Stimulated activated CD4-positive, alpha-beta T cell treated with anti-CD3 and anti-CD28 coated beads, Interleukin-15, amount 100 ng/mL, for 48 hours (primary cell): ENCODE results near the gene MDK.
A peak's percentile ranks its signal among the peaks of the same experiment; 100 is the strongest.
"Not testable (repeated sequence)": the region's sequence is repeated elsewhere in the genome, so short reads cannot be mapped to it uniquely, and the experiment has no call there.

Source experiments
- DNase-seq, 2 donors: peaks; one replicate each; pipeline ENCODE4 v3.0.0-alpha.2; 2020; ENCODE audit warnings: low read depth in 2 of 2

Gene MDK

DNA sequence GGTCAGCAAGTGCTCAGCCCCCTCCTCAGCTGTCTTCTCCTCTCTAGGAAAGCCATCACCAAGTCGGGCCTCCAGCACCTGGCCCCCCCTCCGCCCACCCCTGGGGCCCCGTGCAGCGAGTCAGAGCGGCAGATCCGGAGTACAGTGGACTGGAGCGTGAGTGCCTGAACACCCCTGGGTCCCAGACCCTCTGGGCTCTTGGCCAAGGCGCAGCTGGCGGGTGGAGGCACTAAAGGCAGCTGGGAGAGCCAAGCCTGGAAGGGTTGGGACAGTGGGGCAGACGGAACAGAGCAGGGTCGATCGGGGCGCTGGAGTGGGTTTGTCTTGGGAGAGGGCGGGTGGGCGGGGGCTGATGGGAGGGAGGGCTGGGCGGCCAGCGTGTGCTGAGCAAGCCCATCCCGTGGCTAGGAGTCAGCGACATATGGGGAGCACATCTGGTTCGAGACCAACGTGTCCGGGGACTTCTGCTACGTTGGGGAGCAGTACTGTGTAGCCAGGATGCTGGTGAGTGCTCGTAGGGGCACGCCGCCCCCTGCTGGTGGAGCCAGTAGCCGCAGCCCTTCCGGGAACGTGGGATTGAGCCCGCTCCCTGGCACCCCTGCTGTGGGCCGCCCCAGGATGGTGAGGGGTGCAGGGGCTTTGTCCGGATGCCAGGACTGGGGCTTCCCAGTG, 14.1 kb upstream of the MDK start:
- DNase-seq, result peak in 1 of 2 donors; percentile 67

DNA sequence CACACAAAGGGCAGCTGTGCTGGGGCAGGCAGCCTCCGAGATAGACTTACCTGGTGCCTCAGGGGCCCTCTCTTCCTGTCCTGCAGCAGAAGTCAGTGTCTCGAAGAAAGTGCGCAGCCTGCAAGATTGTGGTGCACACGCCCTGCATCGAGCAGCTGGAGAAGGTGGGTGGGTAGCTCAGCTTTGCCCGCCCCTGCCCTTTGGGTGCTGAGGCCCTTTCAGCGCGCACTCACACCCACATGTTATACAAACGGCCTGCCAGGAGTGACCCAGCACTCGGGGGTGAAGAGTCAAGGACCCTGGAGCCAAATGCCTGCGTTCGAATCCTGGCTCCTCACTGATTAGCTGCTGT, 13.6 kb upstream of the MDK start:
- no peak for DNase-seq

DNA sequence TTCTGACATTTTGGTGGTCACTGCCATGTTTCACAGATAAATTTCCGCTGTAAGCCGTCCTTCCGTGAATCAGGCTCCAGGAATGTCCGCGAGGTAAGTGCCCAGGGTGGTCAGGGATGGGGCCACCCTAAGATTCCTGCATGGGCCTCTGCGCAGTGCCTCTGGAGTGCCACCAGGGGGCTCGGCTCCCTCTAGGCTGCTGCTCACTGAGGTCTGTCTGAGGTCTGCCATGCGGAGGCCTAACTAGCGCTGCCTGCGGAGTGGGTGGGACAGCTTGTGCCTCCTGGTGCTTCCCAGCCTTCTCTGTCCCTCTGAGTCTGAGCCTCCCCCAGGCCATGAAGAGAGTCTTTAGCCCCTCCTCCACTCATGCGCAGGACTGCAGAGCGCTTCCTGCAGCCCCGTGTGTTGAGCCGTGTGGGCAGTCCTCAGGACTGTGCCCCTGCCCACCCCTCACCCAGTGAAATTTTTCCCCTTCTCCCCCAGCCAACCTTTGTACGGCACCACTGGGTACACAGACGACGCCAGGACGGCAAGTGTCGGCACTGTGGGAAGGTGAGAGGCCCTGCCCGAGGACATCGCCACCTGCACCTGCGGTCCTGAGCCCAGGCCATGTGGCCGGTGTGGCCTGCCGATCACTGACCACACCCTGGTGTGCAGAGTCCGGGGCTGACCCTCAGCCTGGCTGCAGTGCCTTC, 11.9 kb upstream of the MDK start:
- peak in 1 of 2 donors; percentile 54 for DNase-seq

DNA sequence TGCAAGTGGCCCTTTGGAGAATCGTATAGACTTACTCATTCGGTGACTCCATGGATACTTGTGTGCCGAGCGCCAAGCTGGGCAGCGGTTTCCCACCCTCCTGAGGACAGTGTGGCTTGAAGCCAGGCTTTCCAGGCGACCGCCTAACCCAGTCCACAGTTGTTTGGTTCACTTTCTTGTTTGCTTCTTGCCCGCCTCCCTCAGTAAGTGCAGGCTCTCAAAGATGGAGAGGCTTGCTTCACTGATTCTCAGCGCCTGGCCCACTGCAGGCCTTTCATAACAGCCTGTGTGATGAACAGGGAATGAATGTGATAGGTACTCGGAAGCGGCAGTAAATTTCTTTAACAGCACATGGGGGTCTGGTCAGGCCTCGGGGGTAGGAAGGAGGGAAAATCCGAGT, 11.2 kb upstream of the MDK start:
- DNase-seq, result no peak

DNA sequence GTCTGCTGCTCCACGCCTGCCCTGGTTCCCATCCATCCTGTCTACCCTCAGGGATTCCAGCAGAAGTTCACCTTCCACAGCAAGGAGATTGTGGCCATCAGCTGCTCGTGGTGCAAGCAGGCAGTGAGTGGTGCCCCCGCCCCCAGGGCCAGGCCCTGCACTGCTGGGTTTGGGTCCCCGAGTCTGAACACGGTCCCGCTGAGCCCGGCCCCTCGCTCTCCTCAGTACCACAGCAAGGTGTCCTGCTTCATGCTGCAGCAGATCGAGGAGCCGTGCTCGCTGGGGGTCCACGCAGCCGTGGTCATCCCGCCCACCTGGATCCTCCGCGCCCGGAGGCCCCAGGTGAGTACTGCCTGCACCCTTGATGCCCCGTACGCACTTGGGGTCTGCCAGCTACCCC, 10.2 kb upstream of the MDK start:
- not testable (repeated sequence) for DNase-seq

DNA sequence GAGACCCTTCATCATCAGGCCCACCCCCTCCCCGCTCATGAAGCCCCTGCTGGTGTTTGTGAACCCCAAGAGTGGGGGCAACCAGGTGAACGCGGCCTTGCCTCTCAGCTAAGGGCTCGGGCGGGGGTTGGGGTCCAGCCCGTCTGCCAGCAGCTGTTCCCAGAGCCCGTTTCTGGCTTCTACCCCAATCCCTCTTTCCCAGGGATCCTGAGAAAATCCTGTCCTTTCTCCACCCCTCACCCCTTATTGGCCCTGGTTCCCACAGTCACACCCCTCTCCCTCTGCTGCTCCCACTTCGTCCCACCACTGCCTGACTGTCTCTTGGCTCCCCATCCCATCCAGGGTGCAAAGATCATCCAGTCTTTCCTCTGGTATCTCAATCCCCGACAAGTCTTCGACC, 9.4 kb upstream of the MDK start:
- DNase-seq, result no peak

DNA sequence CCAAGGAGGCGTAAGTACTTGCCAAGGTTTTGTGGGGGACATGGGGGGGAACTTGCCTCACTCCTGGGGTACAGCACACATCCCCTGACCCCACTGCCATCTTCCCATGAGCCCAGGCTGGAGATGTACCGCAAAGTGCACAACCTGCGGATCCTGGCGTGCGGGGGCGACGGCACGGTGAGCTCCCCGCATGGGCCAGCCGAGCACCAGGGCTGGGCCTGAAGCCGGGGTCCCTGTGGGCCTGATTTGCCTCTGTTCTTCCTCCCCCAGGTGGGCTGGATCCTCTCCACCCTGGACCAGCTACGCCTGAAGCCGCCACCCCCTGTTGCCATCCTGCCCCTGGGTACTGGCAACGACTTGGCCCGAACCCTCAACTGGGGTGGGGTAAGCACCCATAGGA, 9.0 kb upstream of the MDK start:
- not testable (repeated sequence) for DNase-seq

DNA sequence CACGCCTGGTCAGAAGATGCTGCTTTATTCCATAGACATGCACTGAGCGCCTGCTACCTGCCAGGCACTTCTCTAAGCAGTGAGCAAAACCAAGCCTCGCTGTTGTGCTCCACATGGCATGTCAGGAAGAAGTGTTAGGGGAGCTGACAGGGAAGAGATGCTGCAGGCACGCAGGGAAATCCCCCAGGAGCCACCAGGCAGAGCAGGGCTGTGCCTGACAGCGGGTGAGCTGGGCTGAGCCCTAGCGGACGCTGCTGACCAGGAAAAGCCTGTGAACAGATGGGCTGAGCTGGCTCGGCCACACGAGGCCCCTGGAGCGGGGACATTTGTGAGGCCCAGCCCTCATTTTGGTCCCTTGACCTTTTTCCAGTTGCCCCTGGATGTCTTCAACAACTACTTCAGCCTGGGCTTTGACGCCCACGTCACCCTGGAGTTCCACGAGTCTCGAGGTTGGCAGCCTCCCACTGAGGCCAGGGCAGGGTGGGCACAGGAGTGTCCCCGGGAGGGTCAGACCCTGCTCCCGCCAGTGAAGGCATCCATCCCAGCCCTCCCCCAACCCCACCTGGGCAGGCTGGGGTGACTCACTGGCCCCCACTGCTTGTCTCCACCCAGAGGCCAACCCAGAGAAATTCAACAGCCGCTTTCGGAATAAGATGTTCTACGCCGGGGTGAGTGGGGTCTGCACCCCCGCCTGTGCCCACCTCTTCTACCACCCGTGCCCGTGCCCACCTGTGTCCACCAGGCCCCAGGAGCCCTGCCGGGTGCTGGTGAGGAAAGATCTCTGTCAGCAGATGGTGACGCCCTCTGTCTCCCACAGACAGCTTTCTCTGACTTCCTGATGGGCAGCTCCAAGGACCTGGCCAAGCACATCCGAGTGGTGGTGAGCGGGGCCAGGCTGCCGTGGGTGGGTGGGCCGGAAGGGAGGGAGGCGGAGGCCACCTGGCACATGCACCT, 7.4 kb upstream of the MDK start:
- no peak for DNase-seq

DNA sequence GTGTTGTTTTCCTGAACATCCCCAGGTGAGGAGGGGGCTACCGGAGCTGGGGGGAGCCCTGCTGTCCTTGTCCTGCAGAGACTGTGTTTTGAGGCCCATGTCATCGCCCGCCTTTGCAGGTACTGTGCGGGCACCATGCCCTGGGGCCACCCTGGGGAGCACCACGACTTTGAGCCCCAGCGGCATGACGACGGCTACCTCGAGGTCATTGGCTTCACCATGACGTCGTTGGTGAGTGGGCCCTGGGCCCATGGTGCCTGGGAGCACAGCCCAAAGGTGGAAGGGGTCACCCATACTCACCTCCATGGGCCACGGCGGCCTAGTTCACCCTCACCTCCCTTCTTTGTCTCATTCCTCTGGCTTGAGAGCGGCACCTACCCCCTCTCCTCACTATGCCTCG, 6.7 kb upstream of the MDK start:
- no peak for DNase-seq

DNA sequence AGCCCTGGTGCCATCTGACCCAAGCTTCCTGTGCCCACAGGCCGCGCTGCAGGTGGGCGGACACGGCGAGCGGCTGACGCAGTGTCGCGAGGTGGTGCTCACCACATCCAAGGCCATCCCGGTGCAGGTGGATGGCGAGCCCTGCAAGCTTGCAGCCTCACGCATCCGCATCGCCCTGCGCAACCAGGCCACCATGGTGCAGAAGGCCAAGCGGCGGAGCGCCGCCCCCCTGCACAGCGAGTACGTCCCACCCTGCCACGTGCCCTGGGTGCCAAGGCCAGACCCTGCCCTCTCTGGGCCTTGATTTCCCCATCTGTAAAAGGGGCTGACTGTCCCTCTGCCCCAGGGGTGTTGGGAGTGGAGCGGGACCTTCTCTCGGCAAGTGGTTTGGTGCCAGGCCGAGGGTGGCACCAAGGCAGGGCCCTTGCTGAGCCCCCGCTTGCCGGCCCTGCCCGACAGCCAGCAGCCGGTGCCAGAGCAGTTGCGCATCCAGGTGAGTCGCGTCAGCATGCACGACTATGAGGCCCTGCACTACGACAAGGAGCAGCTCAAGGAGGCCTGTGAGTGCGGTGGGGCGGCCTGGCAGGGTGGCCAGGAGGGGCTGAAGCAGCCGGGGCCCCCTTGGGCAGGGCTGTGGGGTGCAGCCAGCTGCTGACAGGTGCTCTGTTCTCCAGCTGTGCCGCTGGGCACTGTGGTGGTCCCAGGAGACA, 5.9 kb upstream of the MDK start:
- DNase-seq, result no peak

DNA sequence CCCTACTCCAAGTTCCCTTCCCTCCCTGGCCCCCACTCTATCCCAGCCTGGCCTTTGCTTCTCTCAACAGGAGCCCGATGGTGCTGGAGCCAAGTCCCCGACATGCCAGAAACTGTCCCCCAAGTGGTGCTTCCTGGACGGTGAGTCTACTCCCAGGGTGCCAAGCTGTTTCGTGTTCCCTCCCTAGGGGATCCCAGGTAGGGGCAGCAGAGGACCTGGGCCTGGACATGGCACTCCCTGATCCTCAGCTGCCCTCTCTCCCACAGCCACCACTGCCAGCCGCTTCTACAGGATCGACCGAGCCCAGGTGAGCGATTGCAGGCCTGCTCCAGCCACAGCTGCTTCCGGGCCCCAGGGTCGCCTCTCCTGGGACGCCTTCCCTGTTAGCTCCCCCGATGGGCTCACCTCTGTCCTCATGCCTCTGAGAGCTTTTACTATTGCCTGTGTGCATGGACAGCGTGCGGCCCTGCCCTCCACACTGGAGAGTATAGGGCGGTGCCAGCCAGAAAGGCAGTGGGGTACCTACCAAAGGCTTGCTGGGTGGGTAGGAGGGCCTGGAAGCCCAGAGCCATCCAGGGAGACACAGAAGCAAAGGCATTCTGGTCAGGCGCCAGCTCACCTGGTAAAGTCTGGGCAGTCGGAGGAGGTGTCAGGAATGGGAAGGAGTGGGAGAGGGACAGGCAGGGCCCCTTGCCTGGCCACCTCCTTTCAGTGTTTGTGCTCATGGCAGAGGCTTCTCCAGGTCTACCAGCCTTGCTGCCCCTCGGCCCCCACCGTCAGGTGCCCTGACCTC, 5.0 kb upstream of the MDK start:
- DNase-seq, result no peak

DNA sequence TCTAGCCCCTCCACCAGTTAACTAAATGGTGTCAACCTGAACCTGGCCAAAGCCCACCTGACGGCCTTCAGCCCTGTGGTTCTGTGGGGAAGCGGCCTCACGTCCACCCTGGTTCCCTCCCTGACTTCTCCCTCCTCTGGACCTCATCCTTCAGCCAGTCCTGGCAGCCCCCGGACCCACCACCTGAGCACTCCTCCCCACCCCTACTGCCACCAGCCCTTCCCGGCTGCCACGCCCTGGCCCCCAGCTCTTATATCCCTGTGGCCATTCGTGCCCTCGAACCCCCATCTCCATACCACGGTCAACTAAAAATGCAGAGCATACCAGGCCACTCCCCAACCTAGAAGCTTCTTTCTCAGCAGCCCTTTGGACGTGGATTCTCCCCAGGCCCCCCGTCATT, 4.2 kb upstream of the MDK start:
- DNase-seq, result no peak

DNA sequence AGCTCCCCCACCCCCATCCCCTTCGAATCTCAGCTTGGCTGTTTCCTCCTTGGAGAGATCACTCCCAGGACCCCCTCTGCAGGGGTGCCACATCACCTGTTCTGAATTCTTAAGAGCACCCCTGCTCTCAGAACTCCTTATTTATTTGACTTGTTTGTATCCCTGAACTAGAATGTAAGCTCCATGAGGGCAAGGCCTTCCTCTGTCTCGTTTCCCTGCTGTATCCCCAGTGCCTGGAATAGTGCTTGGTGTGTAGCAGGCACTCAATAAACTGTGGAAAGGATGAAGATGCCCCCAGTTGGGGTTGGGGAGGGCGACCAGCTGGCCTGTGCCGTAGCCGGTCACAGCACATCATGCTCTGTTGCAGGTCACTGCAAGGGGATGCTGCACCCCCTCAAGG, 3.6 kb upstream of the MDK start:
- no peak for DNase-seq

DNA sequence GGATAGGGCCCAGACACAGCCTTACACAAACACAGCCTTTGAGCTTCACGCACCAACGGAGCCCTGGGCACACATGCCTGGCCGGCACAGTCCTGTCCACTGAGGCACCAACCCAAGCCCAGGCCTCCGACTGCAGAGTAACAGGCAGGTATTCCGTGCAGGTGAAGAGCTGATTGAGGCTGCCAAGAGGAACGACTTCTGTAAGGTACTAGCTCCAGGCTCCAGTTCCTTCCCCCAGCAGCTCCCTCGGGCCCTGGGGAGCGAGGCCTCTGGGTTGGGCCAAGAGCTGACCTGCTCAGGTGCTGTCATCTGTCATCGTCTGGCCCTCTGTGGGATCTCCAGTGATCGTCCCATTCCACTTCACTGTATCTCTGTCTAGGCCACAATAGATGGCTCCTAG, 3.2 kb upstream of the MDK start:
- no peak for DNase-seq

DNA sequence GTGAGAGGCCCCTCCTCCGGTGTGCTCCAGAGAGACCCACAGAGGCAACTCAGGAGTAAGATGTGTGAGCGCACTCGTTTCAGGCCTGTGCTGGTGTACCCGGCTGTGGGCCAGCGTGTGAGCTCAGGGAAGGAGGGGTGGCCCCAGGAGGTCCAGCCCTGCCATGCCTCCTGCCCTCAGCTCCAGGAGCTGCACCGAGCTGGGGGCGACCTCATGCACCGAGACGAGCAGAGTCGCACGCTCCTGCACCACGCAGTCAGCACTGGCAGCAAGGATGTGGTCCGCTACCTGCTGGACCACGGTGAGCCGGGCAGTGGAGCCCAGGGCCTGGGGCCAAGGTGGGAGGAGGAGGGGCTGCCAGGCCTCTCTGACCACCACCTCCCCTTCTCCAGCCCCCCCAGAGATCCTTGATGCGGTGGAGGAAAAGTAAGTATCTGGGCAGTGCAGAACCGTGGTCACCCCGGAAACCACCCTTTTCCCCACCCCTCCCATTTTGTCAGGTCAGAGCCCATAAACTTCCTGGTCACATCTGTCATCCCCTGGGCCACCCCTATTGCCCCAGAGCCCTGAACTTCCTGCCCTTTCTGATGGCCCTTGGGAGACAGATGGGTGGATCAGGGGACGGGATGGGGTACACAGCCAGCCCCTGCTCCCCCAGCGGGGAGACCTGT, 2.5 kb upstream of the MDK start:
- DNase-seq, result no peak

DNA sequence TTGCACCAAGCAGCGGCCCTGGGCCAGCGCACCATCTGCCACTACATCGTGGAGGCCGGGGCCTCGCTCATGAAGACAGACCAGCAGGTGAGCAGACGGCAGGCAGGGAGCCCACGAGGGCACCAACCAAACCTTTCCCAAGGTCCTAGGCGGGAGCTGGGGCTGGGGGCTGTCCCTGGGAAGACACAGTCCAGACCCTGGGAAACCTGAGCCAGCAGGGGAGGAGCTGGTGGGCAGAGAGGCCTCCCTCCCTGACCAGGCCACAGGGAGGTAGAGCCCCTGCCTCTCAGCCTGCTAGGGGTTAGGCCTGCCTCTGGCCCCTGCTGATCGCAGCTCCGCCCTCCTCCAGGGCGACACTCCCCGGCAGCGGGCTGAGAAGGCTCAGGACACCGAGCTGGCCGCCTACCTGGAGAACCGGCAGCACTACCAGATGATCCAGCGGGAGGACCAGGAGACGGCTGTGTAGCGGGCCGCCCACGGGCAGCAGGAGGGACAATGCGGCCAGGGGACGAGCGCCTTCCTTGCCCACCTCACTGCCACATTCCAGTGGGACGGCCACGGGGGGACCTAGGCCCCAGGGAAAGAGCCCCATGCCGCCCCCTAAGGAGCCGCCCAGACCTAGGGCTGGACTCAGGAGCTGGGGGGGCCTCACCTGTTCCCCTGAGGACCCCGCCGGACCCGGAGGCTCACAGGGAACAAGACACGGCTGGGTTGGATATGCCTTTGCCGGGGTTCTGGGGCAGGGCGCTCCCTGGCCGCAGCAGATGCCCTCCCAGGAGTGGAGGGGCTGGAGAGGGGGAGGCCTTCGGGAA, 1.8 kb upstream of the MDK start:
- DNase-seq, result not testable (repeated sequence)

DNA sequence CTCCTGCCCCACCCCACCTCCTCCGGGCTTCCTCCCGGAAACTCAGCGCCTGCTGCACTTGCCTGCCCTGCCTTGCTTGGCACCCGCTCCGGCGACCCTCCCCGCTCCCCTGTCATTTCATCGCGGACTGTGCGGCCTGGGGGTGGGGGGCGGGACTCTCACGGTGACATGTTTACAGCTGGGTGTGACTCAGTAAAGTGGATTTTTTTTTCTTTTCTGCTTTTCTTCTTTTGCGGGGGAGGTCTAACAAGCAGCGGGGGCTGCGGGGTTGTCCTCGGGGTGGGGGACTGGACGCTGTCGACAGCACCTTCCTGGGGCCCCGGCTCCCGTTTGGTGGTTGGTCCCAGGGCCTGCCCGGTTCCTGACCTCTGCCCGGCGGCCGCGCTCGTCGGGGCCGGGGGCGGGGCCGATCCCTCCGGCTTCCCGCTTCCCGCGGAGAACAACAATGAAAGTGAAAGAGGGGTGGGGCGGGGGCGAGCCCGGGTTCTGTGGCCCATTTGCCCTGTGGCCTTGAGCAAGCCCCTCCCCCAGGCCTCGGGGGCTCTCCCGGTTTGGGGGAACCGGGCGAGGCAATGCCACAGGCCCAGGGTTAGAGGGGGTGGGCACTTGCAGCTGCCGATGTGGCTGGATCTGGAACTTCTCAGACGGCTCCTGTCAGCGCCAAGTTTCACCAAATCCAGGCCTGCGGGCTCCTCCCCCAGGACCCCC, 975 bp upstream of the MDK start:
- DNase-seq, result peak; percentile 44 to 68

DNA sequence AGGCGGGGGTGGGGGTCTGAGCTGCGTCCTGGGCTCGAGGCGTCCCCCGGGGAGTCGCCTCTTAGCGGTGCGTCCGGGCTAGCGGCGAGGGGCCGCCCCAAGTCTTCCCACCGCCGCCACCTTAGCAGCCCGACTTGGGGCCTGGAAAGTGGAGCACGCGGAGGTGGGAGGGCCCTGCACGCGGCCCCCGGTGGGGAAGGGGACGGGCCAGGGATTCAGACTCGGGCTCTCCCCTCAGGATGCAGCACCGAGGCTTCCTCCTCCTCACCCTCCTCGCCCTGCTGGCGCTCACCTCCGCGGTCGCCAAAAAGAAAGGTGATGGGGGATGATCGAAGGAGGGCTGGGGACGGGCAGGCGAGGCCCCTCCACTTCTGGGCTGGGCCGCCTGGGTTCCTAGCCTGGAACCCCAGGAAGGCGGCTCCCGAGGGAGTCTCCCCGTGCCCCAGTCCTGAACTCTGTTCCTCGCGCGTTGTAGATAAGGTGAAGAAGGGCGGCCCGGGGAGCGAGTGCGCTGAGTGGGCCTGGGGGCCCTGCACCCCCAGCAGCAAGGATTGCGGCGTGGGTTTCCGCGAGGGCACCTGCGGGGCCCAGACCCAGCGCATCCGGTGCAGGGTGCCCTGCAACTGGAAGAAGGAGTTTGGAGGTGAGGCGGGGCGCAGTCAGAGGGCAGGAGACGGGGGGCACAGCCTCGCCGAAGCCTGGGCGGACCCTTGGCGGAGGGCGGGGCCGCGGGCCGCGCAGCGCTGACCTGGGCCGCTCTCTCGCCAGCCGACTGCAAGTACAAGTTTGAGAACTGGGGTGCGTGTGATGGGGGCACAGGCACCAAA, 563 bp downstream of the MDK start:
- DNase-seq, result no peak
